ENCODE data around the gene TNKS2. TPM values are rescaled to one million over a fixed set of nuclear protein-coding genes. Genes with fewer than 3 reads are reported as not detected.

TNKS2 gene
- total RNA-seq, 2 experiments from 2014 or later, result 47.8 to 50.4 TPM

DNA sequence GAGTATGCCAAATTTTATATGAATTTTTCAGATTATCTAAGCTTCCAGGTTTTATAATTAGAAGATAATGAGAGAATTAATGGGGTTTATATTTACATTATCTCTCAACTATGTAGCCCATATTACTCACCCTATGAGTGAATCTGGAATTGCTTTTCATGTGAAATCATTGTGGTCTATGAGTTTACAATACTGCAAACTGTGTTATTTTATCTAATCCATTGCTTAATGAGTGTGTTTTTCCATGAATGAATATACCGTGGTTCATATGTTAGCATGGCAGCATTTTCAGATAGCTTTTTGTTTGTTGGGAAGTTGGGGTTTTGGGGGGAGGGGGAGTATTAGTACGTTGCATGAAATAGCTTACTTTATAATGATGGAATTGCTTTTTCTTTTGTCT lies 66.5 kb downstream of the TNKS2 start:
- H3K36me3 ChIP-seq (ENCODE audit: insufficient read depth, low read length), result peaks cover 43% of the 10 kb centered on the region
- POLR2A ChIA-PET, result interaction anchor here (0.6 kb wide), 1 partner anchor 67 kb away, joined by 3 read pairs; the partner anchor contains the start of gene TNKS2

DNA sequence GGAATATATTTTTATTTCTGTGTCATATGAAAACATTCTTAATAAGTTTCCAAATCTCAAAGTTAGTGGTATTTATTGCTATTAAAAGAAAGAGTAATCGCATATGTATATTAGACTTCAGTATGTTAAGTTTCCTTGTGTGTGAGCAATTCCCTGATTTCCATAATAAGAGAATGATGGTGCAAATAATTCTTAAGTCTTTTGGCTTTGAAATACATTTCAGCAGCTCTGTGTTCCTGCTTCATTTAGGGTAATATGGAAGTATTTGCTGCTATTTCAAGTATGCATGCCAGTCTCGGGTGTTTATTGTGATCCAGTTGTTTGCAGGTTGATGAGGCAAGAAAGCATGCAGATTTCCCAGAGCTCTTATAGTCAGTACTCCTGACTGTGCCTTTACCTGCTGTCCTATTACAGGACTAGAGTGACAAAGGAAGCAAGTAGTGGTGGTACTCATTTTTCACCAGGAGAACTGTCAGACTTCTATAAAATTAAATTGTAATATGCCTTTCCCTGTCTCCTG lies 67.4 kb downstream of the TNKS2 start:
- H3K9me3 Mint-ChIP-seq, result no peaks in the 10 kb centered on the region
- CTCF ChIA-PET, result no interaction called here
- H3K27ac ChIP-seq (ENCODE audit: low read depth in 1 of 2, low read length in 2 of 2), result no peak overlapping the region
- H3K27me3 ChIP-seq (ENCODE audit: control insufficient read depth in 1 of 2, insufficient read depth in 2 of 2, low read length in 2 of 2), result no peaks in the 10 kb centered on the region
- no peaks in the 10 kb centered on the region for H3K4me1 Mint-ChIP-seq (ENCODE audit: low read depth)
- ATAC-seq (ENCODE audit: poor library complexity), result no peak
- H3K9me3 ChIP-seq (ENCODE audit: control insufficient read depth in 1 of 2, insufficient read depth in 1 of 2, low read length in 2 of 2), result no peaks in the 10 kb centered on the region
- no peaks in the 10 kb centered on the region for H3K27me3 Mint-ChIP-seq
- H3K4me3 Mint-ChIP-seq, result no peak overlapping the region
- POLR2A ChIA-PET, result no interaction called here
- no peak overlapping the region for H3K27ac Mint-ChIP-seq
- DNase-seq, result no peak
- H3K4me3 ChIP-seq (ENCODE audit: low read length), result no peak overlapping the region
- peaks cover 42% of the 10 kb centered on the region for H3K36me3 Mint-ChIP-seq (ENCODE audit: low read depth)
- TF ChIP-seq CTCF (IDR thresholded peaks at IDR 0.05), result no peak
- no peaks in the 10 kb centered on the region for H3K4me1 ChIP-seq (ENCODE audit: insufficient read depth, low read length)
- intact Hi-C loops (cut with DNase I, micrococcal nuclease), result no loop called here
- H3K36me3 ChIP-seq (ENCODE audit: insufficient read depth, low read length), result peaks cover 34% of the 10 kb centered on the region

More for the DNA sequence above, 66.5 kb downstream of the TNKS2 start:
- no peak overlapping the region for H3K27ac Mint-ChIP-seq
- DNase-seq (no peak), ATAC-seq (ENCODE audit: poor library complexity) (no peak)
- H3K36me3 Mint-ChIP-seq (ENCODE audit: low read depth), result peaks cover 51% of the 10 kb centered on the region
- H3K27me3 ChIP-seq (ENCODE audit: control insufficient read depth in 1 of 2, insufficient read depth in 2 of 2, low read length in 2 of 2), result no peaks in the 10 kb centered on the region
- CTCF ChIA-PET, result no interaction called here
- no peaks in the 10 kb centered on the region for H3K9me3 Mint-ChIP-seq
- no peaks in the 10 kb centered on the region for H3K4me1 Mint-ChIP-seq (ENCODE audit: low read depth)
- H3K27ac ChIP-seq (ENCODE audit: low read depth in 1 of 2, low read length in 2 of 2), result no peak overlapping the region
- TF ChIP-seq CTCF (IDR thresholded peaks at IDR 0.05), result no peak
- H3K27me3 Mint-ChIP-seq, result no peaks in the 10 kb centered on the region
- no peak overlapping the region for H3K4me3 ChIP-seq (ENCODE audit: low read length)
- intact Hi-C loops (cut with DNase I, micrococcal nuclease), result no loop called here
- H3K4me1 ChIP-seq (ENCODE audit: insufficient read depth, low read length), result no peaks in the 10 kb centered on the region
- no peaks in the 10 kb centered on the region for H3K9me3 ChIP-seq (ENCODE audit: control insufficient read depth in 1 of 2, insufficient read depth in 1 of 2, low read length in 2 of 2)
- H3K4me3 Mint-ChIP-seq, result no peak overlapping the region

GRCh38 chr10:91875156-91875555 lies 76.9 kb downstream of the TNKS2 start:
- H3K4me3 Mint-ChIP-seq, result no peak overlapping the region
- Histone ChIP-seq H3K27me3 (ENCODE audit: control insufficient read depth in 1 of 2, insufficient read depth in 2 of 2, low read length in 2 of 2) (no peaks in the 10 kb centered on the region), H3K27ac (ENCODE audit: low read depth in 1 of 2, low read length in 2 of 2) (no peak overlapping the region), H3K4me1 (ENCODE audit: insufficient read depth, low read length) (no peaks in the 10 kb centered on the region), H3K36me3 (ENCODE audit: insufficient read depth, low read length) (no peaks in the 10 kb centered on the region), H3K4me3 (ENCODE audit: low read length) (no peak overlapping the region), H3K9me3 (ENCODE audit: control insufficient read depth in 1 of 2, insufficient read depth in 1 of 2, low read length in 2 of 2) (no peaks in the 10 kb centered on the region)
- no peaks in the 10 kb centered on the region for H3K9me3 Mint-ChIP-seq
- intact Hi-C loops (cut with DNase I, micrococcal nuclease), result no loop called here
- ATAC-seq (ENCODE audit: poor library complexity) (no peak), DNase-seq (no peak)
- H3K27ac Mint-ChIP-seq, result no peak overlapping the region
- no peak for TF ChIP-seq CTCF (IDR thresholded peaks at IDR 0.05)
- no peaks in the 10 kb centered on the region for H3K36me3 Mint-ChIP-seq (ENCODE audit: low read depth)
- no peaks in the 10 kb centered on the region for H3K4me1 Mint-ChIP-seq (ENCODE audit: low read depth)
- ChIA-PET CTCF (no interaction called here), POLR2A (no interaction called here)
- no peaks in the 10 kb centered on the region for H3K27me3 Mint-ChIP-seq
